Measurements from ENCODE around the gene ZNF608.

DNA sequence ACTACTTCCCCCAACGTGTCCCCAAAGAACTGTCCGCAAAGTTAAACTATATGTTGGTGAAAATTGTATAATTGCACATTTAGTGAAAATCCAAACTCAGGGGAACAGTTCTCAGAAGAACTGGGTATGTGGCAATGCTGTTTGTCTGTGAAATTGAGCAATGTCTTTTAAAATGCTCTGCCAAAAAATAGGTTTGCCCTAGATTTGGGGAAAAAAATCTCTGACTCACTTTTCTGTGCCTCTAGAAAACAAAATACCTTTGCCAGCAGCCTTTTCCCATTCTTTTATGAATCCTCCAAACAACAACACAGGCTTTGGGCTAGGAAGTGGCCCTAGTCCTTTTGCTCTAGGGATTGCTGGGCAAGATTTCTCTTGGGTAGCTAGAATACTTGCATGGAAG, 37.4 kb upstream of the ZNF608 start:
- TF ChIP-seq ZFP3 (CRISPR knock-in tag; IDR thresholded peaks at IDR 0.05) (no peak), TOX (CRISPR knock-in tag; IDR thresholded peaks at IDR 0.05; ENCODE audit: borderline replicate concordance) (no peak), ZFP30 (CRISPR knock-in tag; IDR thresholded peaks at IDR 0.05) (no peak), RARB (CRISPR knock-in tag; IDR thresholded peaks at IDR 0.05) (no peak), SNAI2 (CRISPR knock-in tag; IDR thresholded peaks at IDR 0.05) (no peak), ARNTL (CRISPR knock-in tag; IDR thresholded peaks at IDR 0.05; ENCODE audit: borderline replicate concordance, low read depth) (no peak), OSR1 (CRISPR knock-in tag; IDR thresholded peaks at IDR 0.05) (no peak), BACH2 (CRISPR knock-in tag; IDR thresholded peaks at IDR 0.05; ENCODE audit: borderline replicate concordance) (no peak)
- TF ChIP-seq, protein P1, sequence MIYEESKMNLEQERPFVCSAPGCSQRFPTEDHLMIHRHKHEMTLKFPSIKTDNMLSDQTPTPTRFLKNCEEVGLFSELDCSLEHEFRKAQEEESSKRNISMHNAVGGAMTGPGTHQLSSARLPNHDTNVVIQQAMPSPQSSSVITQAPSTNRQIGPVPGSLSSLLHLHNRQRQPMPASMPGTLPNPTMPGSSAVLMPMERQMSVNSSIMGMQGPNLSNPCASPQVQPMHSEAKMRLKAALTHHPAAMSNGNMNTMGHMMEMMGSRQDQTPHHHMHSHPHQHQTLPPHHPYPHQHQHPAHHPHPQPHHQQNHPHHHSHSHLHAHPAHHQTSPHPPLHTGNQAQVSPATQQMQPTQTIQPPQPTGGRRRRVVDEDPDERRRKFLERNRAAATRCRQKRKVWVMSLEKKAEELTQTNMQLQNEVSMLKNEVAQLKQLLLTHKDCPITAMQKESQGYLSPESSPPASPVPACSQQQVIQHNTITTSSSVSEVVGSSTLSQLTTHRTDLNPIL (CRISPR knock-in tag; IDR thresholded peaks at IDR 0.05; ENCODE audit: low read depth): no peak
- TF ChIP-seq, protein P2, sequence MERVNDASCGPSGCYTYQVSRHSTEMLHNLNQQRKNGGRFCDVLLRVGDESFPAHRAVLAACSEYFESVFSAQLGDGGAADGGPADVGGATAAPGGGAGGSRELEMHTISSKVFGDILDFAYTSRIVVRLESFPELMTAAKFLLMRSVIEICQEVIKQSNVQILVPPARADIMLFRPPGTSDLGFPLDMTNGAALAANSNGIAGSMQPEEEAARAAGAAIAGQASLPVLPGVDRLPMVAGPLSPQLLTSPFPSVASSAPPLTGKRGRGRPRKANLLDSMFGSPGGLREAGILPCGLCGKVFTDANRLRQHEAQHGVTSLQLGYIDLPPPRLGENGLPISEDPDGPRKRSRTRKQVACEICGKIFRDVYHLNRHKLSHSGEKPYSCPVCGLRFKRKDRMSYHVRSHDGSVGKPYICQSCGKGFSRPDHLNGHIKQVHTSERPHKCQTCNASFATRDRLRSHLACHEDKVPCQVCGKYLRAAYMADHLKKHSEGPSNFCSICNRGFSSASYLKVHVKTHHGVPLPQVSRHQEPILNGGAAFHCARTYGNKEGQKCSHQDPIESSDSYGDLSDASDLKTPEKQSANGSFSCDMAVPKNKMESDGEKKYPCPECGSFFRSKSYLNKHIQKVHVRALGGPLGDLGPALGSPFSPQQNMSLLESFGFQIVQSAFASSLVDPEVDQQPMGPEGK (CRISPR knock-in tag; IDR thresholded peaks at IDR 0.05; ENCODE audit: borderline replicate concordance): no peak
- TF ChIP-seq, protein P3, sequence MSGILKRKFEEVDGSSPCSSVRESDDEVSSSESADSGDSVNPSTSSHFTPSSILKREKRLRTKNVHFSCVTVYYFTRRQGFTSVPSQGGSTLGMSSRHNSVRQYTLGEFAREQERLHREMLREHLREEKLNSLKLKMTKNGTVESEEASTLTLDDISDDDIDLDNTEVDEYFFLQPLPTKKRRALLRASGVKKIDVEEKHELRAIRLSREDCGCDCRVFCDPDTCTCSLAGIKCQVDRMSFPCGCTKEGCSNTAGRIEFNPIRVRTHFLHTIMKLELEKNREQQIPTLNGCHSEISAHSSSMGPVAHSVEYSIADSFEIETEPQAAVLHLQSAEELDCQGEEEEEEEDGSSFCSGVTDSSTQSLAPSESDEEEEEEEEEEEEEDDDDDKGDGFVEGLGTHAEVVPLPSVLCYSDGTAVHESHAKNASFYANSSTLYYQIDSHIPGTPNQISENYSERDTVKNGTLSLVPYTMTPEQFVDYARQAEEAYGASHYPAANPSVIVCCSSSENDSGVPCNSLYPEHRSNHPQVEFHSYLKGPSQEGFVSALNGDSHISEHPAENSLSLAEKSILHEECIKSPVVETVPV (CRISPR knock-in tag; IDR thresholded peaks at IDR 0.05): no peak
- TF ChIP-seq, protein P4, sequence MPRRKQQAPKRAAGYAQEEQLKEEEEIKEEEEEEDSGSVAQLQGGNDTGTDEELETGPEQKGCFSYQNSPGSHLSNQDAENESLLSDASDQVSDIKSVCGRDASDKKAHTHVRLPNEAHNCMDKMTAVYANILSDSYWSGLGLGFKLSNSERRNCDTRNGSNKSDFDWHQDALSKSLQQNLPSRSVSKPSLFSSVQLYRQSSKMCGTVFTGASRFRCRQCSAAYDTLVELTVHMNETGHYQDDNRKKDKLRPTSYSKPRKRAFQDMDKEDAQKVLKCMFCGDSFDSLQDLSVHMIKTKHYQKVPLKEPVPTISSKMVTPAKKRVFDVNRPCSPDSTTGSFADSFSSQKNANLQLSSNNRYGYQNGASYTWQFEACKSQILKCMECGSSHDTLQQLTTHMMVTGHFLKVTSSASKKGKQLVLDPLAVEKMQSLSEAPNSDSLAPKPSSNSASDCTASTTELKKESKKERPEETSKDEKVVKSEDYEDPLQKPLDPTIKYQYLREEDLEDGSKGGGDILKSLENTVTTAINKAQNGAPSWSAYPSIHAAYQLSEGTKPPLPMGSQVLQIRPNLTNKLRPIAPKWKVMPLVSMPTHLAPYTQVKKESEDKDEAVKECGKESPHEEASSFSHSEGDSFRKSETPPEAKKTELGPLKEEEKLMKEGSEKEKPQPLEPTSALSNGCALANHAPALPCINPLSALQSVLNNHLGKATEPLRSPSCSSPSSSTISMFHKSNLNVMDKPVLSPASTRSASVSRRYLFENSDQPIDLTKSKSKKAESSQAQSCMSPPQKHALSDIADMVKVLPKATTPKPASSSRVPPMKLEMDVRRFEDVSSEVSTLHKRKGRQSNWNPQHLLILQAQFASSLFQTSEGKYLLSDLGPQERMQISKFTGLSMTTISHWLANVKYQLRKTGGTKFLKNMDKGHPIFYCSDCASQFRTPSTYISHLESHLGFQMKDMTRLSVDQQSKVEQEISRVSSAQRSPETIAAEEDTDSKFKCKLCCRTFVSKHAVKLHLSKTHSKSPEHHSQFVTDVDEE (CRISPR knock-in tag; IDR thresholded peaks at IDR 0.05): no peak
- TF ChIP-seq, protein P5, sequence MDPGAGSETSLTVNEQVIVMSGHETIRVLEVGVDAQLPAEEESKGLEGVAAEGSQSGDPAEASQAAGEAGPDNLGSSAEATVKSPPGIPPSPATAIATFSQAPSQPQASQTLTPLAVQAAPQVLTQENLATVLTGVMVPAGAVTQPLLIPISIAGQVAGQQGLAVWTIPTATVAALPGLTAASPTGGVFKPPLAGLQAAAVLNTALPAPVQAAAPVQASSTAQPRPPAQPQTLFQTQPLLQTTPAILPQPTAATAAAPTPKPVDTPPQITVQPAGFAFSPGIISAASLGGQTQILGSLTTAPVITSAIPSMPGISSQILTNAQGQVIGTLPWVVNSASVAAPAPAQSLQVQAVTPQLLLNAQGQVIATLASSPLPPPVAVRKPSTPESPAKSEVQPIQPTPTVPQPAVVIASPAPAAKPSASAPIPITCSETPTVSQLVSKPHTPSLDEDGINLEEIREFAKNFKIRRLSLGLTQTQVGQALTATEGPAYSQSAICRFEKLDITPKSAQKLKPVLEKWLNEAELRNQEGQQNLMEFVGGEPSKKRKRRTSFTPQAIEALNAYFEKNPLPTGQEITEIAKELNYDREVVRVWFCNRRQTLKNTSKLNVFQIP (CRISPR knock-in tag; IDR thresholded peaks at IDR 0.05; ENCODE audit: borderline replicate concordance, low read depth): no peak

Measured in SK-N-SH treated with all-trans-retinoic acid at 6 μM for 48 hours (cell line).